ENCODE data around the gene TRIM41. TPM values are rescaled to one million over a fixed set of nuclear protein-coding genes. Genes with fewer than 3 reads are reported as not detected.
A peak's percentile ranks its signal among the peaks of the same experiment; 100 is the strongest.

TRIM41 gene
- total RNA-seq, 1 donor from 2014 or later: 33.0 TPM

DNA sequence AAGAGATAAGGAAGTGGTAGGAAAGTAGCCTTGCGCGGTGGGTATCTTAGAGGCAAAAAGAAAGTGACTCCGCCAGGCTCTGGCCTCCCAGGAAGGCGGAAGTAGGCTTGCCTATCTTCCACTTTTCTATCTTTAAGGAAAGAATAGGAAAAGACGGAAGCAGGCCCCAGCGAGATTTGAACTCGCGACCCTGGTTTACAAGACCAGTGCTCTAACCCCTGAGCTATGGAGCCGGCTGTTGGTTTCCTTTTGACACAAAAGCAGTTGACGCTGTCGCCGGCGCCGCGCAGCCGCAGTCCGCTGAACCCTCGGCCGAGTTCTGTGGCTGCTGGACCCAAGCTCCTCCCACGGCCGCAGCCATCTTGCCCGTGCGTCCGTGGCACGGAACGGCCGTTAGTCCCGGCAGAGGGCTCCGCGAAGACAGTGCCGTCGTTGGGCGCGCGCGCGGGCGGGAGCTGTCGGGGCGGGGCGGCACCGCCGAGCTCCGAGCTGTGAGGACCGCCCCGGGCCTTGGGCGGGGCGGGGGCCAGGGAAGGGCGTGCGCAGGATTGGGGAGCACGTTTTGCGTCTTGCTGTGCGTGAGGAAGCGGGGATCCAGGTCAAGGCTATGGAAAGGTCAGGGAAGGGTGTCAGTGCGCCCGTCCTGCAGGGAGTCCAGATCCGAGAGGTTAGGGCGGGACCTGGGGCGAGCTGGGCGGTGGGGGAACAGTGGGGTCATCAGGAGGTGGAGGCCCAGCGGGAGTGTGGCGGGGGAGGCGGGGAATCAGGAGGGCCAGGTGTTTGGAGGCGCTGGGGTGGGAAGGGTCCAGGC is 31.4 kb upstream of the TRIM41 start:
- intact Hi-C loops (cut with DNase I): loop anchor here (1.0 to 2.0 kb wide), 3 partner anchors 16 to 69 kb away; partner anchors contain the start of gene TRIM52

DNA sequence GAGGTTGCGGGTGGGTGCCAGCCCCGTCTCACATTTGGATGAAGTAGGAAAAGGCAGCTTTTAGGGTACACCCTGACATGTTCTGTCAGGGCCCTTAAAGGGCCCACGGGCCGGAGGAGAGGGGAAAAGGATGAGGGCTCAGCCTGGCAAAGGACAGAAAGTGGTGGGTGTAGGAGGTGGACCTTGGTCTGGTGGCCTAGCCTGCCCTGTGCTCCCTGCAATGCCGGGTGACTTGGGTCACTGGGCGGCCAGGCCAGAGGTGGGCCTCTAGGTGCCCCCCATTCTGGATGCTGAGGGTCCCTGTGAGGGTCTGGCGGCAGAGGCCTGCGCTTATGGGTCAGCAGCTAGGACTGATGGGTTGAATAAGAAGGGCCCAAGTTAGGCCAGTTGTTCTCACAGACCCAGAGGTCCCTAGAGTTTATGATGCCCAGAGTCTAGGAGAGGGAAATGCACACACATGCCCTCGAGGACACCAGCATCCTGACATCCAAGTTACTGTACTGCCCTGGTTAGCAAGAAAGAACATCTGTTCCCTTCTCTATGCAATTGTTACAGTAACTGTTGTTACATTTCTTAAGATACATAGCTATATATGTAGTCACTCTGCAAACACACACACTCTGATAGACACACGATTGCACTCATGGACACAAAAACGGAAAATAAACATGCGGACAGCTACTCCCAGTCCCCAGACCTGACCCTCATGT is 30.6 kb upstream of the TRIM41 start:
- DNase-seq (ENCODE audit: low spot score): no peak
- intact Hi-C loops (cut with DNase I): no loop called here

More for the DNA sequence above, 31.4 kb upstream of the TRIM41 start:
- peak; percentile 97 for DNase-seq (ENCODE audit: low spot score)

DNA sequence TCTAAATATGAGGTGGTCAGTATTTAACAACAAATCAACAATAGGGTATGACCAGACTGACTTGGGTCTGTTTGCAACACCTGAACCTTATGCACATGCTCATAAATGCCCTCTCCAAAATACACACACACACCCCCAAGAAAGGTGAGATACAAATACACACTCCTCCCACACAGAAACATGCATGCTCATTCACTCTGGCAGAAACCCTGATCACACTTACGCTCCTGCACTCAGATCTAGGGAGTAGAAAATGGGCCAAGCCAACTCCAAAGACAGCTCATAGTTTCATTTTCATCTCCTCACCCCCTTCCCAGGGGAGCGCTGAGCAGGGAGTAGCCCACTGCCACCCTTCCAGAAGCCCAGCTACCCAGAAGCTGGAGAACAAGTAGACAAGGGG is 29.4 kb upstream of the TRIM41 start:
- intact Hi-C loops (cut with DNase I): no loop called here
- DNase-seq (ENCODE audit: low spot score): no peak

DNA sequence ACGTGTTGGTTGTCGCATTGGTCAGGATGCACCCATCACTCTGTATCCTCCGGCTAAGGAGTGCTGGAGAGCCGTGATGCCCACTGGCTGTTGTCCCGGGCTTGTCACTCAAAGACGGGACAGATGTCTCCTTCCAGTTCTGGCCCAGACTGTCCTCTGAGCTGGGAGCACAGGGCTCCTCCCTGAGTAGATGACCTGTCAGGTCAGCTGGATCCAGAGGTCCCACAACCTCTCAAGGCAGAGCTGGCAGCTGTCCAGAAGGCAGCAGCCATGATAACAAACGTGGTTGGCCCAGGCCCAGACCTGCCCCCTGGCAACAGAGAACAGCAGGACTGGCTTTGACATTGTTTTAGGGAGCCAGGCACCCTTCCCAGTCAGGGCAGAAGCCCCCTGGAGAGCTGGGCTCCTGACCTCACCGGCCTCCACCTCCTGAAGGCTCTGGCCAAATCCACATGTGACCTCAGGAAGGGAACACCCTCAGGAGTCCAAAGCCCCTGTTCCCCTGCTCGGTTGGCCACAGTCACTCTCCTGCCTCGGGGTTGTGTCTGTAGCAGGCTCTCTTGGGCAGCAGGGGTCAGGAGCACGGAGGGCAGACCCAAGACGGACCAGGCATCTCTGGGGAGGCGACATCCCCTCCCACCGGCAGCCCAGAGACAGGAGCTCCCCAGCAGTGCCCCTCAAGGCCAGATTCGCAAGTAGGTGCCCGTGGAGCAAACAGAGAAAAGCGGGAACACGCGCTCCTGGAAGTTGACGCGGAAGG is 28.4 kb upstream of the TRIM41 start:
- intact Hi-C loops (cut with DNase I): no loop called here
- DNase-seq (ENCODE audit: low spot score): no peak

DNA sequence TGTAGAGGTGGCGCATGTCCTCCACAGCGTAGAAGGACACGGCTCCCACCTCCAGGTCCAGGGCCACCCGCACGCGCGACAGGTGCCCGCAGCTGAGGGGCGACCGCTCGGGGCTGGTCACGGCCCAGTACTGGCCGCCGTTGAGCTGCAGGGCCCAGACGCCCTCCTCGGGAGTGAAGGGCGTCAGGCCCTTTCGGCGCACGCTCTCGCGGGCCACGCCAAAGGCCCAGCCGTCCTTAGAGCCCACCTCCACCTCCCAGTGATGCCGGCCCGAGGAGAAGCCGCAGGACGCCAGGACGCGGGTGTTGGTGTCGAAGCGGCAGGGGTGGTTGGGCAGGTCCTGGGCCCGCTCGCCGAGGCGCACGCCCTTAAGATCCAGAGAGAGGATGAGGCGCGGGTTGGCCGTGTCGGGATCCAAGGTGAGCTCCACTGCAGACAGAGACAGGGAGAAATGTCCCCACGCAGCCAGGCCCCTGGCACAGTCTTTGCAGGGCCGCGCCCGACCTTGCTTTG is 27.8 kb upstream of the TRIM41 start:
- intact Hi-C loops (cut with DNase I): no loop called here
- DNase-seq (ENCODE audit: low spot score): no peak

DNA sequence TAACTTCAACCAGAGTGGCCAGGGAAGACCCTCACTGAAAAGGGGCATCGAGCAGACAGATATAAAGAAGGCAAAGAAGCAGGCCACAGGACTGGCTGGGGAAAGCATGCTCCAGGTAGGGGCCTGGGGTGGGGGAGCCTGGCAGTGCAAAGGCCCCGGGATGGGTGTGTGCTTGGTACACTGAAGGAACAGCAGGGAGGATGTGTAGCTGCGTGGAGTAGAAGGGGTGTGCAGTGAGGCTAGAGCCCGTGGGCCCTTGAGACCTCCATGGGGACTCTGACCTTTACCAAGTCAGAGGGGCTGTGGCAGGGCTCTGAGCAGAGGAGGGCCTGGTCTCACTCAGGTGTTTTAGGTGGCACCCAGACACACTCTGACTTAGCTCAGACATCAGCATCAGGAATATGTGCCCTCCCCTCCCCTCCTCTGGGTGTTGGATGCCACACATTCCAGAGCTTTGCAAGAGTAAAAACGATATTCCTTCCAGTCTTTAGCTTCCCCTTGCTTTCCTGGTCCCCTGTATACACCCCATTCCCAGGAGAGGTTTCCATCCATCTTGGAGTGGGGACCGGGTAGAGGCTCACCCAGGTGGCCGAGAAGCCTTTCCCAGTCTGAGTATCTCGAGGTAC is 25.6 kb upstream of the TRIM41 start:
- intact Hi-C loops (cut with DNase I): no loop called here
- DNase-seq (ENCODE audit: low spot score): no peak

DNA sequence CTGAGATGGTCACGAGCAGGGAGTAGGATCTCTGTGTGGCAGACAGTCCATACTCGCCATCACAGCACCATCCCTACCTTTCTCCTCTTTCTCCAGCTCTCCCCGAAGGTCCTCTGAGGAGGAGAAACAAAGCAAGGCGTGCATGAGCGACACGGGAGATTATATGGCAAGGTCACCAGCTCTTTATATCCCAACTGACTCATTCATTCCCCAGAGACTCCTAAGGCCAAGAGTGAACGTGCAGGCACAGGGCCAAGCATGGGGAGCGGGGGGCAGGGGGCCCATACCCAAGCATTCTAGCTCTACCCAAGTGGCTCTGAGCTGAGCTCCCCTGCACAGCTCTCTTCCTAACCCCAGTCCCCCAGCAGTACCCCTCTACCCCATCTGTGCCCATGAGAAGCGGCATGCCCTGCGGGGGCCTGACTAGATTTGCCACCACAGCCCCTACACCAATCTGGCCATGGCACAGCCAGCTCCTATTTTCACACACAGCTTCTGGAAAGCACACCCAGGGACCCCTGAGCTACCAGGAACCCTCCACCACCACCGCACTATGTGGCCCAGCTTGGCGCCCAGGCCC is 24.9 kb upstream of the TRIM41 start:
- intact Hi-C loops (cut with DNase I): no loop called here
- DNase-seq (ENCODE audit: low spot score): no peak

DNA sequence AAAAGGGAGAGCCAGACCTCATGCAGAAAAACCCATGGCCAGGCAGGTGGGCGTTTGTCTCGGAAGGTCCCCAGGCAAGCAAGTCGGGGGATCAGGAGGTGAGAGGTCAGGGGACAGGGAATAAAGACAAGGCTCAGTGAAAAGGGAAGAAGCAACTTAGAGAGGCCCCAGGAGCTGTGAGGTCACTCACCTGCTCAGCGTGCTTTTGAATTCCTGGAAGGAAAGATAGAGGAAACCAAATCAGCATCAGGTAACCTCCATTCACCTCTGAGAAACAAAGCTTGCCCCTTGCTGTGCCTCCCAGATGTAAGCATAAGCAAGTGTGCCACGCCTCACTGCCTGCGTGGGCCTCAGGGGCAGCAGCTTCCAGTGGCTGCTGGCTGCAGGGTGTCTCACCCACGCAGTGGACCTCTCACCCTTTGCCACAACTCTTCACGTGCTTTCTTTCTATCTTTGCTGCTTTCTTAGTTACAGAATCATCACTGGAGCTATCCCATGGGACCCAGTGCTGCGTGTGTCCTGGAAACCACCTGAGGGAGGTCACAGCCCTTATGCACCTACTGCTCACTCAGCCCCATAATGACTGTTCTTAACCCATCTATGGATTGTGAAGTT is 24.1 kb upstream of the TRIM41 start:
- intact Hi-C loops (cut with DNase I): no loop called here
- no peak for DNase-seq (ENCODE audit: low spot score)

DNA sequence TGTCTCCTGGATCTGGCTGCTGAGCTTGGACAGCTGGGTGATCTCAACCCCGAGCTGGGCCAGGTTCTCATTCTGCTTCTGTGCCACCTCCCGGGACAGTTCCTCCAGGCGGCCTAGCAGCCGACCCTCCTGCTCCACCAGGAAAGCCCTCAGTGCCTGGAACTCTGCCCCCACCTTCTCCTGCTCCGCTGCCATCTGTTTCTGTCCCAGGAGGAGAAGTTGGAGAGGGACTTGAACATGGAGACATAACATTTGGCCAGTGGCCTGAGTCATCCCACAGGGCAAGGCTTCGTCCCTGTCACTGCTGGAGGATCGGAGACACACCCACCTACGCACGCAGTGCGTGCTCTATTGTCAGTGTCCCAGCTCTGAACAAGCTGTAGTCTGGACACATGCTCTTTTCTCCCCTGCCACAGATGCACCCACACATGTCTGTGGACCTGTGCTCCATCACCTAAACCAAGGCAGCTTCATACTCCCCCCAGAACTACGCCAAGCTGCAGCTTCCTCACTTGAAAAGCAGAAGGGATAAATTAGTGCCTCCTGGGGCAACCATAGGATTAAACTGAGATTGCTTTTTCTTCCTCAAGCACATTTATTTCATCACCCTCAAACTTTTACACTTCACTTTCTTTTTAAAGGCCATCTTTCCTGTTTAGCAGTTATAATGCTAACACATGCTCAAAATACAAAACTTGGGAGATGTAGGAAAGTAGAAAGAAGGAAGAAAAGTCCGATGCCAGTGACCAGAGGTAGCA is 23.0 kb upstream of the TRIM41 start:
- intact Hi-C loops (cut with DNase I): no loop called here

DNA sequence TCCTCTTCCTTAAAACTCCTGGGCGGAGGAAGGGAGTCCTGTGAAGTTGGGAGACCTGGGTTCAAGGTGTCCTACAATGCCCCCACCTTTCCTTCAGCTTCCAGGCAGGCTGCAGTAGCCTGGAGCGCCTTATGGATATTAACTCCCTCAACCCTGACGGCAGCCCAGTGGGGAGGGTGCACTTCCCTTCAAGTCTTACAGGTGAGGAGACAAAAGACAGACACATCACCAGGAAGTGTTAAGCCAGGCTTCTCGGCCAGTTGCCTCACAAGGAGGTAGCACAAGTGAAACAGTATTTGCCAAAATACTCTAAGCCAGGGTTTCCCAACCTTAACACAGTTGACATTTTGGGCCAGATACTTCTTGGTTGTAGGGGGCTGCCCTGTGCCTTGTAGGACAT is 22.3 kb upstream of the TRIM41 start:
- intact Hi-C loops (cut with DNase I): no loop called here
- peak; percentile 49 for DNase-seq (ENCODE audit: low spot score)

More for the DNA sequence above, 23.0 kb upstream of the TRIM41 start:
- no peak for DNase-seq (ENCODE audit: low spot score)

DNA sequence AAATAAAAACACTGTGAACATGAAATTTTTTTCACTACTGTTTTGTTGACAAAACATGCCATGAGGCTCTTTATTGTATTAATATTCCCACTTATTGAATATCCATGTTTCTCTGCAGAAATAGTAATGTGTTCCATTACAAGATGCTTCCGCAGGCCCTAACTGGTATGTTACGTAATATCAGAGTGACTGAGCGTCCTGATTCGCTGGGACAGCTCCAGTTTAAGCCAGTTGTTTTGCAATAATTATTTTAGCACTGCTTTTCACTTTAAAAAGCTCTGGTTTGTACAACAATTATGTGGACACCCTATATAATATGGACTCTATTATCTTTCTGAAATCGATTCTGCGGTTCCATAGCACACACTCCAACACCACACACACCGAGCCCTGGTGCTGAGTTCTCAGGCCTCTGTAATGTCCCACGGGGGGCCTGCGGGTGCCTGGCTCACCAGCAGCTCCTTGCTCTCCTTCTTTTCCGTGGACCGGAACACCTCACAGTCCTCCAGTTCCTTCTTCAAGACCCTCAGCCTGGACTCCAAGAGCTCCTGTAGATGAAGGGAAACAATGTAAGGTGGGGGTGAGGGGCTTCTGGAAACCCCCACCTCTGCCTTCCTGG is 19.9 kb upstream of the TRIM41 start:
- DNase-seq (ENCODE audit: low spot score): no peak
- intact Hi-C loops (cut with DNase I): no loop called here

DNA sequence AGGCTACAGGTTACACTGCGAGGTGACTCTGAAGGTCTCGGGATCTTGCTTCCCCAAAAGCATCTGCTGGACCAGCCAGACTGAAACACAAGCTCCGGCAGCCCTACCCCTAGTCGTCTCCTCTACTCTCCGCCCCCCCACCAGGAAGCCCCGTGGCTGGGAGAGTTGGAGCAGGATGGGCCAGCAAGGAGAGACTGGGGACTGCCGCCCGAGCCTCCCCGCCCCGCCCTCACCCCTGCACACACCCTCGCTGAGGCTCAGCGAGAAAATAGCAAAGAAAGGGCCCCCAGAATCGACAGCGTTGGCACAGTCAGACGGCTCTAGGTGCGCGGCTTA is 19.3 kb upstream of the TRIM41 start:
- no peak for DNase-seq (ENCODE audit: low spot score)
- intact Hi-C loops (cut with DNase I): no loop called here

DNA sequence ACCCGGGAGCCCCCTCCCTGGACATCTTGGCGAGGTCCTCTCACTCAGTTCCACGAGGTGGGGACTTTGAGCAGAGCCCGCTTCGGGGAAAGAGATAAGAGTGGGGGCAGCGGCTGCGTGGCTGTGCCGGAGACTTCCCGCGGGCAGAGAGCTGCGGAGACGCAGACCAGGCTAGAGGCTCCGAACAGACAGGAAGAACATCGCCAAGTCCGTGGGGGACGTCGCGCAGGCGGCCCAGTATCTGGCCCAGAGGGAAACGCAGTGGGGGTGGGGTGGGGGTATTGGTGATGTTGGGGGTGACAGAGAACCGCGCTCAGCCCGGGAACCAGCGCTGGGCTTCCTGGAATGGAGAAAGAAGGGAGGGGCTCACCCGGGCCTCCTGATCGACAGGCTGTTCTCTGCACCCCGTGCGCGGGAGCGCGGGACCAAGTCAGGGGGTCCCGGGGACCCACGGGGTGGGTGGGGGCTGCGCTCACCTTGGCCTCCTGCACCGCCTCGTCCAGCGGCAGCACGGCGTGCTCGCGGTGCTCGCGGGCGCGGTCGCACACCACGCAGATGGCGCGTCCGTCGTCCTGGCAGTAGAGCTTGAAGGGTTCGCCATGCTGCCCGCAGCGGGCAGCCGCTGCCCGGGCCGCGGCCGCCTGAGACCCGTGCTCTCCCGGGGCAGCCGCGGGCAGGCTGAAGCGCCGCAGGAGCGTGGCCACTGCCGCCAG is 18.8 kb upstream of the TRIM41 start:
- intact Hi-C loops (cut with DNase I): no loop called here
- no peak for DNase-seq (ENCODE audit: low spot score)

DNA sequence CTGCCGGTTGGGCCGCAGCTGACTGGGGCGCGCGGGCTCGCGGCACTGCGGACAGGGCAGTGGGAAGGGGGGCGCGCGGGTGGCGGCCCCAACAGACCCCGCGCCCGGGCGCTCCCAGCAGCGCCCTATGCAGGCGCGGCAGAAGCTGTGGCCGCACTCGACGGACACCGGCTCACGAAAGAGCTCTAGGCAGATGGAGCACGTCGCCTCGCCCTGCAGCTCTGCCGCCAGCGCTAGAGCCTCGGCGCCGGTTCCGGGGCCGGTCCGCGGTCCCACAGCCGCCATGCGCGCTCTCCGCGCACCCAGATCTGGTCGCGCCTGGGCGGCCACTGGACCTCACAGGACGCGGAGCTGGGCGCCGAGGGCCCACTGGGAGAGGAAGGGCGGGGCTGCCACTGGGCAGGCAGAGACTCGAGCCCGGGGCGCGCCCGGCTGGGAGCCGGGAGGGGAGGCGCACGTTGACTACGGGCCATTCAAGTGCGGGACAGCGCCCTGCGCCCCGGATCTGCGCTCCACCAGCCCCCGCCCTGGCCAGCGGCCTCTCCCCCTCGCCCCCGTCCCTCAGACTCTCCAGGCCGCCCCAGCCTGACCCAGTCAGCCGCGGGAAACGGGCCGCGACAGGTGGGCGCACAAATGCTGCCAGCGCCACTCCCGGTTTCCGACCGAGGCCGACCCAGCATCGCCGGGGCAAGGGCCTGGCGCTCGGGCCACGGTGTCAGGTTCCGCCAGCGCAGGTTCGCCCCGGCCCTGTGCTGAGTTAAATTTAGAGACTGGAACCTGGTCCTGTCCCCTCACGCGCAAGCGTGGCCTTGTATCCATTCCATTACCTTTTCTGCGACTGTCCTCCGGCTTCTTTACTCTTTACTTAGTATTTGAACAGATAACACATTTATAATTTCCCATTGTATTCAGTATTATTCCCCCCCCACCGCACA is 18.0 kb upstream of the TRIM41 start, which contains the start of gene TRIM7:
TRIM7 (minus strand) TSS at position 371 of the 935 bp plus-strand sequence; CDS start at position 285, 86 bp downstream.
- DNase-seq (ENCODE audit: low spot score): peak; percentile 57
- intact Hi-C loops (cut with DNase I): no loop called here

DNA sequence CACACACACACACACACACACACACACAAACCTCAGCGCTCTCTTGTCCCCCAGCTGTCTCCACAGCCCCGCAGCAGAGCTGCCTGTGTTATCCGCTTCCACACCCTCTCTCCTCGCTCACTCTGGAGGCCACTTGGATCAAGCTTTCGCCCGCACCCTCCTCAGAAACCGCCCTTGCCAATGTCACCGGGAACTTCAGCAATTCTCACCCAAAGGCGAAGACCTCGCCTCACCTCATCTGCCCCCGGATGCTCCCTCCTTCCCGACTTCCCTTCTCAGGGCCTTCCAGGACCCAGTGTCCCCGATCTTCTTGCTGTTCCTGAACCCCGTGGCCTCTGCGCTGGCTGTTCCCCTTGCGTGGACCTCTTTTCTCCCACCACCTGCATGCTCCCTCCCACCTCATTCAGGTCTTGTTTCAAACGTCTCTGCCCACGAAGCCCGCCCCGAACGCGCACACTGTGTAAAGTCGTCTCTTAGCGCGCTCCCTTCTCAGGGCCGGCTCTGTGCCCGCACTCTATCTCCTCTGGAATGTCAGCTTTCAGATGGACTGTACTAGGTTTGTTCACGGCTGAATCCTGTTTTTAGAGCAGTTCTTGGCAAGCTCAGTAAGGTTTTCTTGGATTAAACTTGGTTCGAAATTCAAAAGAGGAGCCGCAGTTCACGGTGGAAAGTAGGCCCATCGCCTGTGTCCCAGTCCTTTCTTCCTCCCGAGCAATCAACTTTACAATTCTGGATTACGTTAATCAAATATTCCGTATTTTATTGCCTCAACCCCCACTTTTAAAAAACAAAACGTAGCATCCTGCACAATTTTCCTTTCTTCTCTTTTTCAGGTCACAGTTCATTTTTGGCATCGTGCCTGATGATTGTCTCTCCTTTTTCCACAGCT is 17.1 kb upstream of the TRIM41 start:
- intact Hi-C loops (cut with DNase I): no loop called here
- no peak for DNase-seq (ENCODE audit: low spot score)
